ENCODE results near the gene MTRFR. TPM values are rescaled to one million over a fixed set of nuclear protein-coding genes. Genes with fewer than 3 reads are reported as not detected.

The MTRFR gene
- total RNA-seq, 2 experiments from 2014 or later, result 30.1 to 32.8 TPM

- H3K27ac ChIP-seq (ENCODE audit: low read depth, low read length, poor library complexity, severe bottlenecking), result no peak overlapping the region
- intact Hi-C loops (cut with micrococcal nuclease; ENCODE audit: unreplicated experiment), result no loop called here
- no peaks in the 10 kb centered on the region for H3K9me3 ChIP-seq (ENCODE audit: low read length)
- H3K79me2 ChIP-seq (ENCODE audit: insufficient read depth, low read depth, low read length), result peaks cover 24% of the 10 kb centered on the region
- ChIA-PET CTCF (ENCODE audit: unreplicated experiment) (no interaction called here), POLR2A (interaction anchor here (0.6 to 2.3 kb wide), 4 partner anchors 9 to 17 kb away, joined by 3 to 12 read pairs (median 7); partner anchors contain the start of genes MPHOSPH9 and MTRFR)
- no peak overlapping the region for H2AFZ ChIP-seq (ENCODE audit: low read length)
- no peak overlapping the region for H3K4me3 ChIP-seq (ENCODE audit: low read depth, low read length, poor library complexity, severe bottlenecking)
- no peak overlapping the region for H3K4me2 ChIP-seq (ENCODE audit: low read length)
- H3K9me2 ChIP-seq (ENCODE audit: insufficient read depth, low read length), result no peaks in the 10 kb centered on the region
- peaks cover 85% of the 10 kb centered on the region for H3K36me3 ChIP-seq (ENCODE audit: insufficient read depth, low read length)
- TF ChIP-seq EZH2phosphoT487 (IDR thresholded peaks at IDR 0.05; ENCODE audit: borderline replicate concordance, low read depth, low read length) (no peak), CTCF (conservative IDR thresholded peaks at IDR 0.05; ENCODE audit: low read length) (no peak)
- no peaks in the 10 kb centered on the region for H3K4me1 ChIP-seq (ENCODE audit: insufficient read depth, low read length, poor library complexity, severe bottlenecking)
- no TSS peak for BruUV-seq (replicated peaks)
- DNase-seq (ENCODE audit: low spot score), result no peak
- no peaks in the 10 kb centered on the region for H4K20me1 ChIP-seq (ENCODE audit: insufficient read depth, low read length)
These were observed 10.0 kb upstream of the MTRFR start for GRCh38 chr12:123223241-123223668.

GRCh38 chr12:123225443-123225842, 7.8 kb upstream of the MTRFR start:
- Histone ChIP-seq H3K4me1 (ENCODE audit: insufficient read depth, low read length, poor library complexity, severe bottlenecking) (peaks cover 18% of the 10 kb centered on the region), H3K79me2 (ENCODE audit: insufficient read depth, low read depth, low read length) (peaks cover 46% of the 10 kb centered on the region), H4K20me1 (ENCODE audit: insufficient read depth, low read length) (no peaks in the 10 kb centered on the region), H3K27ac (ENCODE audit: low read depth, low read length, poor library complexity, severe bottlenecking) (no peak overlapping the region), H3K4me2 (ENCODE audit: low read length) (no peak overlapping the region), H3K9me2 (ENCODE audit: insufficient read depth, low read length) (no peaks in the 10 kb centered on the region), H2AFZ (ENCODE audit: low read length) (no peak overlapping the region), H3K4me3 (ENCODE audit: low read depth, low read length, poor library complexity, severe bottlenecking) (no peak overlapping the region), H3K36me3 (ENCODE audit: insufficient read depth, low read length) (peaks cover 83% of the 10 kb centered on the region), H3K9me3 (ENCODE audit: low read length) (no peaks in the 10 kb centered on the region)
- TF ChIP-seq CTCF (conservative IDR thresholded peaks at IDR 0.05; ENCODE audit: low read length), result no peak
- TF ChIP-seq EZH2phosphoT487 (IDR thresholded peaks at IDR 0.05; ENCODE audit: borderline replicate concordance, low read depth, low read length), result no peak
- no TSS peak for BruUV-seq (replicated peaks)
- POLR2A ChIA-PET, result interaction anchor here (0.6 to 1.3 kb wide), 3 partner anchors 10 to 198 kb away, joined by 3 read pairs; no protein-coding TSS in a partner anchor
- CTCF ChIA-PET (ENCODE audit: unreplicated experiment), result no interaction called here
- DNase-seq (ENCODE audit: low spot score), result no peak
- intact Hi-C loops (cut with micrococcal nuclease; ENCODE audit: unreplicated experiment), result no loop called here

GRCh38 chr12:123227581-123228258, 5.5 kb upstream of the MTRFR start:
- Histone ChIP-seq H3K79me2 (ENCODE audit: insufficient read depth, low read depth, low read length) (peaks cover 67% of the 10 kb centered on the region), H3K4me1 (ENCODE audit: insufficient read depth, low read length, poor library complexity, severe bottlenecking) (peaks cover 29% of the 10 kb centered on the region), H3K4me3 (ENCODE audit: low read depth, low read length, poor library complexity, severe bottlenecking) (no peak overlapping the region), H2AFZ (ENCODE audit: low read length) (no peak overlapping the region), H3K9me2 (ENCODE audit: insufficient read depth, low read length) (no peaks in the 10 kb centered on the region), H3K4me2 (ENCODE audit: low read length) (peak overlapping the region; percentile 6; the same call in 1 of the 2 replicates), H3K9me3 (ENCODE audit: low read length) (no peaks in the 10 kb centered on the region), H4K20me1 (ENCODE audit: insufficient read depth, low read length) (no peaks in the 10 kb centered on the region), H3K27ac (ENCODE audit: low read depth, low read length, poor library complexity, severe bottlenecking) (no peak overlapping the region), H3K36me3 (ENCODE audit: insufficient read depth, low read length) (peaks cover 66% of the 10 kb centered on the region)
- DNase-seq (ENCODE audit: low spot score), result no peak
- POLR2A ChIA-PET, result interaction anchor here (1.5 kb wide), 1 partner anchor 10 kb away, joined by 7 read pairs; no protein-coding TSS in a partner anchor
- CTCF ChIA-PET (ENCODE audit: unreplicated experiment), result interaction anchor here (0.6 kb wide), 1 partner anchor 310 kb away, joined by 5 read pairs; no protein-coding TSS in a partner anchor
- no TSS peak for BruUV-seq (replicated peaks)
- TF ChIP-seq EZH2phosphoT487 (IDR thresholded peaks at IDR 0.05; ENCODE audit: borderline replicate concordance, low read depth, low read length), result no peak
- TF ChIP-seq CTCF (conservative IDR thresholded peaks at IDR 0.05; ENCODE audit: low read length), result no peak
- intact Hi-C loops (cut with micrococcal nuclease; ENCODE audit: unreplicated experiment), result no loop called here
